Activated T-cell treated with anti-CD3 and anti-CD28 coated beads for 4 hours (primary cell): ENCODE data around the gene TJP2.
"Not testable (repeated sequence)": the region's sequence is repeated elsewhere in the genome, so short reads cannot be mapped to it uniquely, and the experiment has no call there.

Source experiments
- DNase-seq: peaks from one replicate; pipeline ENCODE4 v3.0.0-alpha.2; 2020

The TJP2 gene

GRCh38 chr9:69297300-69297980 is 123.4 kb downstream of the TJP2 start:
- no peak for DNase-seq

- DNase-seq = no peak
These were observed 125.2 kb downstream of the TJP2 start for GRCh38 chr9:69299315-69299714.

GRCh38 chr9:69299826-69300225 is 125.7 kb downstream of the TJP2 start:
- no peak for DNase-seq

- no peak for DNase-seq
These were observed 129.3 kb downstream of the TJP2 start for GRCh38 chr9:69303331-69303730.

GRCh38 chr9:69306895-69307445 is 132.9 kb downstream of the TJP2 start:
- not testable (repeated sequence) for DNase-seq

GRCh38 chr9:69307446-69308205 is 133.5 kb downstream of the TJP2 start:
- no peak for DNase-seq

- DNase-seq = no peak
These were observed 134.3 kb downstream of the TJP2 start for GRCh38 chr9:69308206-69308931.

DNA sequence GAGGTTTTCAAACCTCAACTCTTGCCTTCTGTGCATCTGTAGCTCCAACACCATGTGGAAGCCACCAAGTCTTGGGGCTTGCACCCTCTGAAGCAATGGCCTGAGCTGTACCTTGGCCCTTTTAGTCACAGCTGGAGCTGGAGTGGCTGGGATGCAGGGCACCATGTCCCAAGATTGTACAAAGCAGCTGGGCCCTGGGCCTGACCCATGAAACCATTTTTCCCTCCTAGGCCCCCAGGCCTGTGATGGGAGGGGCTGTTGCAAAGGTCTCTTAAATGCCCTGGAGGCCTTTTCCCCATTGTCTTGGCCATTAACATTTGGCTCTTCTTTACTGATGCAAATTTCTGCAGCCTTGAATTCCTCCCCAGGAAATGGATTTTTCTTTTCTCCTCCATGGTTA is 139.1 kb downstream of the TJP2 start:
- DNase-seq = no peak

DNA sequence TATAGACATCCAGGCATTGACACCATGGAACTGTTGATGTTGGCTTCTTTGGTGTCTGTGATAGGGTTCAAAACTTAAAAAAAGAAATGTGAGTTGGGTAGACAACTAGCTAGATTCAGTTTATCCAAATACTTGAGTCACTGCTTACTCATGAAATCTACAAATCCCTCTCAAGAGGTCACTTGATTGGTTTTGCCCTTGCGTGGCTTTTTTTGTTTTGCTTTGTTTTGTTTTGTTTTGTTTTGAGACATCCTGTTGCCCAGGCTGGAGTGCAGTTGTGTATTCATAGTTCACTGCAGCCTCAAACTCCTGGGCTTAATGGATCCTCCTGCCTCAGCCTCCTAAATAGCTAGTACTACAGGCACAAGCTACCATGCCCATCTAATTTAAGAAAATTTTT is 140.5 kb downstream of the TJP2 start:
- DNase-seq = no peak

GRCh38 chr9:69317081-69317480 is 143.0 kb downstream of the TJP2 start:
- no peak for DNase-seq

DNA sequence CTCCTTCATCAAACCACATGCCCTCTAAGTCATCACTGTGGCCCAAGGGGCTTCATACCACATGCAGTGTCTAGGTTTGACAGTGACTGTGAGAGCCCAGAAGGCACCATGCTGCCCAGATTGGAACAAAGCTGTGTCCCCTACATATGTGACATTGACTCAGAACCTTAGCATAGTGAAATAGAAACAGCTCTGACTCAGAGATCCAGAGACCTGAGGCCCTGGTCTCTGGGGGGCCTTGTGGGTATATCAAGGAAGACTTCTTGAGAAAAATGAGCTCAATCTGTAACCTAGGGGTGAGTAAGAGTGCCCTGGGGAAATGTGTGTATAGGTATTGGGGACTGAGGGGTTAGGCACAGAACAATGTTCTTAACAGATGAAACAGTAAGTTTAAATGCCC is 143.8 kb downstream of the TJP2 start:
- no peak for DNase-seq

- no peak for DNase-seq
These were observed 145.4 kb downstream of the TJP2 start for GRCh38 chr9:69319324-69320025.

DNA sequence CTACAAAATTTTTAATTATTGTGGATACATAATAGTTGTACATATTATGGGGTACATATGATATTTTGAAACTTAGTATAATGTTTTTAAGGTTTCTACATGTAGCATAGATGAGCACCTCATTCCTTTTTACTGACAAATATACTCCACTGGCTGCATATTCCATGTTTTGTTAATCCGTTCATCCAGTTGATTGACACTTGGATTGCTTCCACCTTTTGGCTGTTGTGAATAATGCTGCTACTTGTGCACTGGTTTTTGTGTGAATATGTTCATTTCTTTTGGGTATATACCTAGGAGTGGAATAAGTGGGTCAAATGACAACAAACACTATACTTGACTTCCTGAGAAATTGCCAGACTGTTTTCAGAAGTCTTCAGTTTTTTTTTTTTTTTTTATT is 148.2 kb downstream of the TJP2 start:
- DNase-seq = no peak

GRCh38 chr9:69323861-69324260 is 149.8 kb downstream of the TJP2 start:
- DNase-seq = no peak
